Measurements from ENCODE around the gene CD40. TPM values are rescaled to one million over a fixed set of nuclear protein-coding genes. Genes with fewer than 3 reads are reported as not detected.

CD40 gene
- total and polyA plus RNA-seq, 10 of the 15 experiments (the other 5 are each of a cell fraction or from before 2014, with no cell fraction given): 40.8 to 193 (median 89.5) TPM

GRCh38 chr20:46156065-46156464 is 38.0 kb downstream of the CD40 start:
- no TSS peak for BruUV-seq (replicated peaks)
- Histone ChIP-seq H3K4me1 (ENCODE audit: control insufficient read depth, insufficient read depth, low read length) (no peaks in the 10 kb centered on the region), H3K4me3 (no peak overlapping the region), H3K4me2 (ENCODE audit: control insufficient read depth, insufficient read depth) (no peak overlapping the region), H3K36me3 (ENCODE audit: control insufficient read depth in 2 of 2, insufficient read depth in 2 of 2, low read length in 1 of 2) (no peaks in the 10 kb centered on the region), H2AFZ (ENCODE audit: control insufficient read depth, low read depth, low read length) (no peak overlapping the region), H3K79me2 (ENCODE audit: control insufficient read depth, insufficient read depth, low read length) (no peaks in the 10 kb centered on the region), H3K27me3 (replicated peaks in 1 of 2; ENCODE audit: control insufficient read depth in 2 of 2, insufficient read depth in 2 of 2, low read length in 1 of 2) (peaks cover 0 to 1% of the 10 kb centered on the region in 2 experiments; a peak in 3 of 4 replicates), H4K20me1 (ENCODE audit: control insufficient read depth, insufficient read depth) (no peaks in the 10 kb centered on the region), H3K27ac (ENCODE audit: control insufficient read depth, insufficient read depth) (no peak overlapping the region), H3K9ac (ENCODE audit: control insufficient read depth, insufficient read depth, low read length) (no peak overlapping the region), H3K9me3 (replicated peaks; ENCODE audit: control insufficient read depth, insufficient read depth, low read length) (no peaks in the 10 kb centered on the region)
- RAD21 ChIA-PET (ENCODE audit: unreplicated experiment): no interaction called here
- whole genome bisulfite sequencing (ENCODE audit: insufficient coverage, insufficient replicate concordance, low lambda C conversion rate, missing lambda C conversion rate): 31% methylated on average over 8 of the region's 8 CpGs
- CTCF ChIA-PET: interaction anchor here (1.1 to 1.2 kb wide), 2 partner anchors 10 to 23 kb away, joined by 3 to 4 read pairs; no protein-coding TSS in a partner anchor
- SMC1A ChIA-PET (ENCODE audit: uncharacterized antibody, unreplicated experiment): no interaction called here
- no peak for ATAC-seq
- FAIRE-seq: no peak
- POLR2A ChIA-PET: interaction anchor here (0.5 kb wide), 1 partner anchor 1386 kb away, joined by 3 read pairs; no protein-coding TSS in a partner anchor
- intact Hi-C loops (cut with micrococcal nuclease; ENCODE audit: unreplicated experiment) (no loop called here), in situ Hi-C loops (cut with MboI) (no loop called here)
- DNase-seq (ENCODE audit: low read depth, low spot score): no peak
- TF ChIP-seq CHD2 (IDR thresholded peaks at IDR 0.05; ENCODE audit: borderline replicate concordance, low read depth, low read length): no peak
- TF ChIP-seq KDM1A (IDR thresholded peaks at IDR 0.05; ENCODE audit: borderline replicate concordance): no peak
- no peak for TF ChIP-seq NRF1 (conservative IDR thresholded peaks at IDR 0.05; ENCODE audit: low read depth, low read length)
- no peak for TF ChIP-seq POLR2AphosphoS2 (IDR thresholded peaks at IDR 0.05; ENCODE audit: low read depth, low read length)
- TF ChIP-seq ZNF687 (IDR thresholded peaks at IDR 0.05): no peak
- no peak for TF ChIP-seq ASH2L (IDR thresholded peaks at IDR 0.05; ENCODE audit: borderline replicate concordance, low read depth)
- TF ChIP-seq, protein P1, sequence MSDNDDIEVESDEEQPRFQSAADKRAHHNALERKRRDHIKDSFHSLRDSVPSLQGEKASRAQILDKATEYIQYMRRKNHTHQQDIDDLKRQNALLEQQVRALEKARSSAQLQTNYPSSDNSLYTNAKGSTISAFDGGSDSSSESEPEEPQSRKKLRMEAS (IDR thresholded peaks at IDR 0.05; ENCODE audit: low read depth, low read length): no peak
- TF ChIP-seq, protein P2, sequence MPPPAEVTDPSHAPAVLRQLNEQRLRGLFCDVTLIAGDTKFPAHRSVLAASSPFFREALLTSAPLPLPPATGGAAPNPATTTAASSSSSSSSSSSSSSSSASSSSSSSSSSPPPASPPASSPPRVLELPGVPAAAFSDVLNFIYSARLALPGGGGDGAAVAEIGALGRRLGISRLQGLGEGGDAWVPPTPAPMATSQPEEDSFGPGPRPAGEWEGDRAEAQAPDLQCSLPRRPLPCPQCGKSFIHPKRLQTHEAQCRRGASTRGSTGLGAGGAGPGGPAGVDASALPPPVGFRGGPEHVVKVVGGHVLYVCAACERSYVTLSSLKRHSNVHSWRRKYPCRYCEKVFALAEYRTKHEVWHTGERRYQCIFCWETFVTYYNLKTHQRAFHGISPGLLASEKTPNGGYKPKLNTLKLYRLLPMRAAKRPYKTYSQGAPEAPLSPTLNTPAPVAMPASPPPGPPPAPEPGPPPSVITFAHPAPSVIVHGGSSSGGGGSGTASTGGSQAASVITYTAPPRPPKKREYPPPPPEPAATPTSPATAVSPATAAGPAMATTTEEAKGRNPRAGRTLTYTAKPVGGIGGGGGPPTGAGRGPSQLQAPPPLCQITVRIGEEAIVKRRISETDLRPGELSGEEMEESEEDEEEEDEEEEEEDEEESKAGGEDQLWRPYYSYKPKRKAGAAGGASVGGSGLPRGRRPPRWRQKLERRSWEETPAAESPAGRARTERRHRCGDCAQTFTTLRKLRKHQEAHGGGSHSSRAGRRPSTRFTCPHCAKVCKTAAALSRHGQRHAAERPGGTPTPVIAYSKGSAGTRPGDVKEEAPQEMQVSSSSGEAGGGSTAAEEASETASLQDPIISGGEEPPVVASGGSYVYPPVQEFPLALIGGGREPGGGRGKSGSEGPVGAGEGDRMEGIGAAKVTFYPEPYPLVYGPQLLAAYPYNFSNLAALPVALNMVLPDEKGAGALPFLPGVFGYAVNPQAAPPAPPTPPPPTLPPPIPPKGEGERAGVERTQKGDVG (CRISPR knock-in tag; IDR thresholded peaks at IDR 0.05): no peak
- TF ChIP-seq RELA (IDR thresholded peaks at IDR 0.05; ENCODE audit: borderline replicate concordance, partially characterized antibody): no peak
- TF ChIP-seq TBL1XR1 (IDR thresholded peaks at IDR 0.05; ENCODE audit: low read depth, low read length): no peak
- TF ChIP-seq YBX1 (IDR thresholded peaks at IDR 0.05): no peak
- no peak for TF ChIP-seq BHLHE40 (IDR thresholded peaks at IDR 0.05; ENCODE audit: borderline replicate concordance in 1 of 2, low read depth in 2 of 2, low read length in 1 of 2)
- no peak for TF ChIP-seq ZBTB40 (IDR thresholded peaks at IDR 0.05; ENCODE audit: borderline replicate concordance)

Measured in GM12878 (cell line).